ENCODE data around the gene MAB21L4. TPM values are rescaled to one million over a fixed set of nuclear protein-coding genes. Genes with fewer than 3 reads are reported as not detected.

Gene MAB21L4
- total RNA-seq (not detected), polyA plus RNA-seq (not detected), total RNA-seq (0 to 0.07 (median 0) reads per million in 6 experiments)

DNA sequence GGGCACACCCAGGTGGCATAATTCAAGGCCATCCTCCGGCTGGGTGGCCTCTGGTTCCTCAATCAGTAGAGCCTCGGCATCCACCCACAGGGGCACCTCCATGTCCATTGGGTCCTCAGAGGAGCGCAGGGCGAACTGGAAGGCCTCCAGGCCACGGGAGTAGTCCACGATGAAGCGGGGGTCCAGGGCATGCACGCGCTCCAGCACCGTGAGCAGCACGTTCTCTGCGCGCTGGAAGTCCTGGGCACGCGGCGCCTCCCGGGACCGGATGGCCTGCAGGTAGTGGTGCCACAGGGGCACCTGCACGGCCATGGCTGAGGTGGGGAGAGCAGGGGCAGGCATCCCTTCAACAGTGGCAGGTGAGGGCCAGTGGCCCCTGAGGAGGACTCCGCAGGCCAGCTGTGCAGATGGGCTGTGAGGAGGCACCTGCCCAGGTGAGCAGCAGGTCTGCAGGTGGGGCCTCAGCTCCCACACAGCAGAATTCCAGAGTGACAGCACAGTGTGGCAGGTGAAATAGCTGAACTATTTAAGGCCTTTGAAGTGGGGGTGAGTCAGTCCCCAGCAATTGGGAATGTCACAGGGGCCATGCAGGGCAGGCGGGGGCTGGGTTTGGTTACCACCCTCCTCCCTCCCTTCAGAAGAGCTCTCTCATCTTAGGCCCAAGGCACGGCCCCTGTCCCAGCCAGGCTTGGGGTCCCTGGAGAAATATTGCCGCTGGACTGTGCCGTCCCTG, at the start of gene MAB21L4:
TSS of gene MAB21L4 (minus strand) at position 501 of the 733 bp plus-strand sequence. CDS start at position 342, 159 bp downstream.
- no peaks in the 10 kb centered on the region for H3K9me3 Mint-ChIP-seq
- H3K27ac Mint-ChIP-seq = no peak within 1 kb of the TSS
- H3K27me3 Mint-ChIP-seq = peaks cover 0 to 9% (median 0%) of the 10 kb centered on the region in 5 donors
- no peak within 1 kb of the TSS for H3K4me3 Mint-ChIP-seq
- DNase-seq (no peak), ATAC-seq (no peak)
- H3K36me3 Mint-ChIP-seq = no peaks in the 10 kb centered on the region
- POLR2A ChIA-PET = interaction anchor here (0.6 kb wide), 1 partner anchor 238 kb away, joined by 4 read pairs; no protein-coding TSS in a partner anchor
- peaks cover 0 to 4% (median 1%) of the 10 kb centered on the region in 4 donors for H3K4me1 Mint-ChIP-seq

DNA sequence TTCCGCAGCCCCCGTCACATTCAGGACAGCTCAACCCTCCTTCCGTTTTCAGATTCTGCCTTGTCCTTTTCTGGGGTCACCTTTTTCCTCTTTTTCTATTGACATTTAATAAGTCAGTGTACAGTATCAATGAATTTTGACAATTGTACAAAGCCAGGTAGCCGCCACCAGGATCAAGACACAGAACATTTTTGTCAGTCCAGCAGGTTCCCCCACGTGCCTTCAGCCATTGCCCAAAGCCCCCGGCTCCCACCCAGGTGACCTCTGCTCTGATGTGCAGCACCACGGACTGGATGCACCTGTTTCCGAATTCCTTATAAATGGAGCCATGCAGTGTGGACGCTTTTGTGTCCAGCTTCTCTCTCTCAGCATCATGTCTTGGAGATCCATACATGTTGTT, 40.1 kb upstream of the MAB21L4 start:
- H3K4me3 Mint-ChIP-seq = no peak overlapping the region
- H3K36me3 Mint-ChIP-seq = peaks cover 0 to 33% (median 5%) of the 10 kb centered on the region in 3 donors
- ATAC-seq (no peak), DNase-seq (peak in 1 of 10 donors; percentile 35)
- H3K27ac Mint-ChIP-seq = no peak overlapping the region
- POLR2A ChIA-PET = no interaction called here
- peaks cover under 1 to 10% (median 2%) of the 10 kb centered on the region in 5 donors for H3K27me3 Mint-ChIP-seq
- no peaks in the 10 kb centered on the region for H3K4me1 Mint-ChIP-seq
- H3K9me3 Mint-ChIP-seq = peaks cover 0 to 44% (median 15%) of the 10 kb centered on the region in 9 donors

DNA sequence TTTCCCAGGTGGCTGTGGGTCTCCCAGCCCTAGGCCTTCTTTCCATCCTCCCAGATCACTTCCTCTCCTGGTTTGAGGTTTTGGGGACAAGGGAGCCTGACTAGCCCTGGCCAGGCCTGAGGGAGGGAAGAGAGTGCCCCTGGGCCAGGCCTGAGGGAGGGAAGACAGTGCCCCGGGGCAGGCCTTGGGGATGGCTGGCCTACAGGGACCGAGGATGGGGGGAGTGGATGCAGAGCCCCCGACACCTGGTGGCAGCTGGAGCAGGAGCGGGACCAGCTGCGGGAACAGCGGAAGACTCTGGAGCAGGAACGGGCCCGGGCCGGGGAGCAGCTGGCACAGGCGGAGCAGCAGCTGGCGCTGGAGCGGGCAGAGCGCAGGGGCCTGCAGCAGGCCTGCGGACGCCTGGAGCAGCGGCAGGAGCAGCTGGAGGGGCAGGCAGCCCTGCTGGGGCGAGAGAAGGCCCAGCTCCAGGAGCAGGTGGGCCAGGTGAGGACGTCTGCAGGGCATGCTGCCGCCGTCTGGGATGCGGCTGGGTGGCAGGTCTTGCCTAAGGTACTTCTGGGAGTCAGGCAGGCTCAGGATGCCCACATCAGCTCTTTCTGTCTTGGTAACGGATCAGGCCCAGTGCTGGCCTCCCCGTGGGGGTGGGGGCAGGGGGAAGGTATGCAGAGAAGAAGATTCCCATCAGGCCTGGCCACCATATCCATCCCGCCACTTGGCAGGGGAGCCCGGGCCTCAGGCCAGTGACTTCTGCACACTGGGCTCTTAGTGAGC, 39.3 kb upstream of the MAB21L4 start:
- Mint-ChIP-seq H3K27ac (no peak overlapping the region), H3K27me3 (peaks cover 0 to 3% (median 1%) of the 10 kb centered on the region in 5 donors), H3K36me3 (peaks cover 0 to 33% (median 5%) of the 10 kb centered on the region in 3 donors), H3K9me3 (peaks cover 0 to 36% (median 15%) of the 10 kb centered on the region in 9 donors), H3K4me3 (no peak overlapping the region), H3K4me1 (no peaks in the 10 kb centered on the region)
- no peak for ATAC-seq
- DNase-seq = peak in 2 of 10 donors; percentile 14 to 59
- POLR2A ChIA-PET = no interaction called here

DNA sequence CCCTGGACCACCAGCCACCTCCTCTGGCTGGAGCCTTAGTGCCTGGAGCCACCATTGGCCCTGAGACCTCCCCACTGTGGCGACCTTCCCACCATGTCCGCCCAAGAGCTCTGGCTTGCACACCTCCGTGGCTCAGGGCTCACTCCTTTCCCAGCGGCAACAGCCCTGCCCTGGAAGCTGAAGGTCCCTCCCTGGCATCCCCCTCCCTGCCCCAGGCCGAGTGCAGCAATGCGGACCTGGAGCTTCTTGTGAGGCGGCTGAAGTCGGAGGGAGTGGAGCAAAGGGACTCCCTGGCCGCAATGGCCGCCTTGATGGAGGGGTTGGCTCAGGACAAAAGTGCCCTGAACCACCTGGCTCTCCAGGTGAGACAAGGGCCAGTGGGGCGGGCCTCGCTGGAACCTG, 38.7 kb upstream of the MAB21L4 start:
- Mint-ChIP-seq H3K9me3 (peaks cover 0 to 36% (median 15%) of the 10 kb centered on the region in 9 donors), H3K4me1 (no peaks in the 10 kb centered on the region), H3K36me3 (peaks cover 0 to 33% (median 5%) of the 10 kb centered on the region in 3 donors), H3K27ac (no peak overlapping the region), H3K27me3 (peaks cover 0 to 2% (median 0%) of the 10 kb centered on the region in 5 donors), H3K4me3 (no peak overlapping the region)
- ATAC-seq (no peak), DNase-seq (peak in 2 of 10 donors; percentile 16 to 58)
- POLR2A ChIA-PET = no interaction called here

DNA sequence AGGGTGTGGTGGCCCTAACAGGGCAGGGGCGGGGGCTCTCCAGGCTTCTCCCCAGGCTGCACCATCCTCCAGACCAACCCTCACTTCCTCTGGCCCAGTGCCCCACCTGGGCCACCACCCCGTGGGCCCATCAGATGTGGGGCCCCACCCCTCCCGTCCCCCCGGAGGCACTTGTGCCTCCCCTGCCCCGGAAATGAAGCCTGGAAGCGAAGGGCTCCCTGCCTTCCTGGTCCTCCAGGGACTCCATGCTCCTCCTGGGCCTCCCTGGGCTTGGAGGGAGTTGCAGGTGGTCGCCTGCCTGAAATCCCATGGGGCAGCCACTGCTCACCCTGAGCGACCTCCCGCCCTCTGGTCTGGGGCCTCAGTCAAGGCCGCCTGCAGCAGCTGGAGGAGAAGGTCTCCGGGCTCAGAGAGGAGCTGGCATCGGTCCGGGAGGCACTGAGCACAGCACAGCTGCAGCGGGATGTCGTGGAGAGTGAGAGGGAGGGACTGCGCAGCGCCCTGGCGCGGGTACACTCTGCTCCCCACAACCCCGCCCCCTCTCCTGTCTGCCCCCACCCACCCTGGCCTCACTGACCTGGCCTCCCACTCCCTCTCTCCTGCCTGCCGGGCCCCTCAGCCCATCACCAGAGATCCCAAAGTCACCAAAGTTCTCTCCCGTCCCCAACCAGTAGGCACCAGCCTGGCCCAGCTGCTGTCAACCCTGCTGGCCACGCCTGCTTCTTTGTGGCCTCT, 38.2 kb upstream of the MAB21L4 start:
- Mint-ChIP-seq H3K4me1 (no peaks in the 10 kb centered on the region), H3K36me3 (peaks cover 0 to 33% (median 5%) of the 10 kb centered on the region in 3 donors), H3K27ac (no peak overlapping the region), H3K4me3 (no peak overlapping the region), H3K9me3 (peaks cover 0 to 35% (median 15%) of the 10 kb centered on the region in 9 donors), H3K27me3 (peaks cover 0 to 1% (median under 1%) of the 10 kb centered on the region in 5 donors)
- POLR2A ChIA-PET = no interaction called here
- peak in 1 of 10 donors; percentile 49 for DNase-seq
- no peak for ATAC-seq

DNA sequence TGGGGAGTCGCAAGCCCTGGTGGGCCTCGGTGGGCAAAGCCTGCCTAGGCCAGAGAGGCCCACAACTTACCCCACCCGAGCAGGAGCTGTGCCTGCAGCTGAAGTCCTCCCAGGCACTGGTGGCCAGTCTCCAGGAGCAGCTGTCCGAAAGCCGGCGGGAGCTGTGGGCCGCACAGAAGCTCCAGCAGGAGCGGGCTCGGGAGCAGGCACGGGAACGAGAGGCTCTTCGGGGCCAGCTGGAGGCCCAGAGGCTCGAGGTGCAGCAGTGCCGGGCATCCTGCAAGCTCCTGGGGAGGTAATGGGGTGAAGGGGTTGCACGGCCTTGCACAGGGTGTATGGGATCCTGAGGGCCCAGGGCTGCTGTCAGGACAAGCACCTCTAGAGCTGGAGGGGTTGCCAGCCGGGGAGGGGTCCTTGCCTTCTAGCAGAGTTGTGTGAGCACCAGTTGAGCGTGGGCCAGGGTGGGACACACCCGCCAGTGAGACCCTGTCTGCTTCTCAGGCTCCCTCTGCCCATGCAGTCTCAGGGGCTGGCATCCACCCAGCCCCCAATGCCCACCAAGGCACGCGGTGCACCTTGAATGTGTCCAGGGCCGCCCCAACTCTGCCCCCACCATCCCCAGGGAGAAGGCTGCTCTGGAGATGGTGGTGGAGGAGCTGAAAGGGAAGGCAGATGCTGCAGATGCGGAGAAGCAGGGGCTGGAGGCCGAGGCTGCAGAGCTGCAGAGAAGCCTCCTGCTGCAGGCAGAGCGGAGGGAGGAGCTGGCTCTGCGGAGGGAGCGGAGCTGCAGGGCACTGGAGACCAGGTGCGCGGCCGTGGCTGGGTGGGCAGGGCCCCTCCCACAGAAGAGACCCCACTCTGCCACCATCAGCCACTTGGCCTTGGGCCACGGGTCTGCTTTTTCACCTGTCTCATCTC, 37.4 kb upstream of the MAB21L4 start:
- POLR2A ChIA-PET = no interaction called here
- peak in 2 of 10 donors; percentile 15 to 53 for DNase-seq
- no peak overlapping the region for H3K4me3 Mint-ChIP-seq

DNA sequence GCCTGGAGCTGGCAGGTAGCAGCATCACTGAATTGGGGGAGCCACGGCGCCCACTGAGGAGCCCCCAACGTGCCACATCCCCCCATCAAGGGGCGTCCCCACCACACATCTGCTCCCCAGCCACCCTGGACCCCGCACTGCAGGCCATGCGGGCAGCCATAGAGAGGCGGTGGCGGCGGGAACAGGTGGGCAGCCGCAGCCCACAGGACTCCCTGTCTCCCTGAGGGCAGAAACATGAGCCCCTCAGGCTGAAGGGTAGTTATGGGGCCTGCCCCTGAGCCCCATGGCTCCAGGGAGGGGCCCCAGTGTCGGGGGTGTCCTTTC, 36.7 kb upstream of the MAB21L4 start:
- H3K4me3 Mint-ChIP-seq = no peak overlapping the region
- POLR2A ChIA-PET = no interaction called here
- H3K27me3 Mint-ChIP-seq = peaks cover 0 to 11% (median 2%) of the 10 kb centered on the region in 5 donors
- peaks cover 0 to 20% (median 5%) of the 10 kb centered on the region in 3 donors for H3K36me3 Mint-ChIP-seq
- ATAC-seq = no peak
- H3K4me1 Mint-ChIP-seq = no peaks in the 10 kb centered on the region
- peaks cover 0 to 21% (median 10%) of the 10 kb centered on the region in 9 donors for H3K9me3 Mint-ChIP-seq
- no peak overlapping the region for H3K27ac Mint-ChIP-seq
- peak in 1 of 10 donors; percentile 40 for DNase-seq

More for the DNA sequence above, 37.4 kb upstream of the MAB21L4 start:
- H3K4me1 Mint-ChIP-seq = no peaks in the 10 kb centered on the region
- ATAC-seq = no peak
- H3K36me3 Mint-ChIP-seq = peaks cover 0 to 26% (median 5%) of the 10 kb centered on the region in 3 donors
- peaks cover 0 to 9% (median 2%) of the 10 kb centered on the region in 5 donors for H3K27me3 Mint-ChIP-seq
- no peak overlapping the region for H3K27ac Mint-ChIP-seq
- peaks cover 0 to 27% (median 11%) of the 10 kb centered on the region in 9 donors for H3K9me3 Mint-ChIP-seq

DNA sequence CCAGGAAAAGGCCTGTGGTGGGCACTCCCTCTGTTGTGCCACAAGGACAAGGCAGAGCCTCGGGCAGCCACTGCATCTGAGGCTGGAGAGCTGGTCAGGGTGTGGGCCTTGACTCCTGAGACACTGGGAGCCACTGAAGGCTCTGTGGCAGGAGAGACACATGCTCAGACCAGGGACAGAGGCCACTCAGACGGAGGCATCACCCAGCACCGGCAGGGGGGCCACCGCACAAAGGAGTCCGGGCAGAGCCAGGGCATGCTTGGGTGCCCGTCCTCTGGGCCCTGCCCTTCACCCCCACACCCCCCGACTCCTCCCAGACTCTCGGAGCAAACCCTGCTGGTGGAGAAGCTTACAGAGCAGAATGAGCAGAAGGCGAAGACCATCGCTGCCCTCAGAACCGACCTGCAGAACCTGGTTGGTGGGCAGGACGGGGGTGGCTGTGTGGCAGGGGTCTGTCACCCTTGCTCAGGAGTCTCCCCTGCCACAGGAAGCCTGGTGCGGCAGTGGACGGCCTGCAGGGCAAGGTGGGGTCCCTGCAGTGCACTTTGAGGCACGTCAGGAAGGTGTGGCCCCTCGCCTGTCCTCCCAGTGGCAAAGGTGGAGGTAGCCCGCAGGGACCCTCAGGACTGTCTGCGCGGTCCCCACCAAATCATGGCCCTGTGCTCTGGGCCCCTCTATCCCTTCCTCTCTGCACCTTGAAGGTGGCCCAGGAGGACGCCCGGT, 36.2 kb upstream of the MAB21L4 start:
- H3K9me3 Mint-ChIP-seq = peaks cover 0 to 15% (median 10%) of the 10 kb centered on the region in 9 donors
- H3K4me1 Mint-ChIP-seq = no peaks in the 10 kb centered on the region
- H3K27me3 Mint-ChIP-seq = peaks cover 0 to 11% (median 2%) of the 10 kb centered on the region in 5 donors
- no peak overlapping the region for H3K4me3 Mint-ChIP-seq
- H3K27ac Mint-ChIP-seq = no peak overlapping the region
- POLR2A ChIA-PET = no interaction called here
- DNase-seq = peak in 2 of 10 donors; percentile 15 to 54
- peaks cover 0 to 15% (median 5%) of the 10 kb centered on the region in 3 donors for H3K36me3 Mint-ChIP-seq
- no peak for ATAC-seq

DNA sequence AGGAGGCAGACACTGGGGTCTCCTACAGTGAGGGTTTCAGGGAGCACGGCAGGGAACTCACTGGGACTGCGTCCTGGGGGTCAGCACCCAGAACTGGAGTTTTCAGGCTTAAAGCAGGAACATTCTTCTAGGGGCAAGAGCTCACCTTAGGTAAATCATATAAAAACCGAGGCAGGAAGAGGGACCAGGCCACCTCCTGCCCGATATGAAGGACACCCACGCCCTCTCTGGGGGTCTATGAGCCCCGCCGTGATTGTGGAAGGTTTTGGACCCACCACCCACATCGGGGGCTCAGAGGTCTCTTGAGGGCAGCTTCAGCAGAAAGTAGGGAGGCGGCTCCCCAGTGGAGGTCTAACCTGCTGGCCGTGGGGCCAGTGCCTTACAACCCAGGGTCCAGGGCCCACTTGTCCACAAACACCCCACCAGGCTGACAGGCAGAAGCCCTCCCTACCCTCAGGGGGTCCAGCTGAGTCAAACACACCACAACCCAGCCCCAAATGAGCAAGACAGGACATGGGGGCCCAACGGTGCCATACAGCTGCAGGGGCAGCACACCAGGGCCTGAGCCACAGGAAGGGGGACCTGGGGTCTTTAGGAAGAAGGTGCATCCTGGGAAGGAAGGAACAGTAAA, 35.5 kb upstream of the MAB21L4 start:
- H3K27ac Mint-ChIP-seq = no peak overlapping the region

DNA sequence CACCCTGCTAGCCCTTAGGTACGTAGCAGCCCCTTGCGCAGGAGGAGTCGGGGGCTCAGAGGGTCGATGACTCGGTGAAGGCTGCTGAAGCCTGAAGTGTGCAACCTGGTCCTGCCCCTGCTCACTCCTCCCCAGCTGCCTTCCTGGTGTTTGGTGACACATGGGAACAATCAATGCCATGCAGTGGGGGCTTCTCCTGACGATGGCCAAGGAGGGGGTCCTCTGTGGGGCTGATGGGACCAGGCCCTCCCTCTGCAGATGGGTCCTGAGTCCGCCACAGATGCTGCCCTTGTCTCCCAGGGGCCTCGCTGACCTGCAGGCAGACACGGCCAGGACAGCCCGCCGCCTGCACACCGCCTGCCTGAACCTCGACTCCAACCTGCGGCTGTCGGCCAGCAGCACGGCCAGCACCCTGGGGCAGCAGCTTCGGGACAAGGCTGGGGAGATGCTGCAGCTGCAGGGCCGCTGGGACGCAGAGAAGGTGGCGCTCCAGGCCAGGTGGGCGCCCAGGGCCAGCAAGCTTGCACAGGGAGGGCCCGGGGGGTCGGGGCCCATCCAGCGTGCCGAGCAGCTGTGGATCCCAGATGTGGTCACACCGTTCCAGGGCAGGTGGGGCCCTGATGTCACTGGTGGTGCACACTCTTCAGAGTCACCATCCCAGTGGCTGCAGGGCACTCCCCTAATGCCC, 34.8 kb upstream of the MAB21L4 start:
- ATAC-seq (no peak), DNase-seq (peak in 2 of 10 donors; percentile 15 to 57)
- Mint-ChIP-seq H3K4me3 (no peak overlapping the region), H3K27me3 (peaks cover 0 to 11% (median 2%) of the 10 kb centered on the region in 5 donors), H3K4me1 (no peaks in the 10 kb centered on the region), H3K36me3 (peaks cover 0 to under 1% (median 0%) of the 10 kb centered on the region in 3 donors), H3K27ac (no peak overlapping the region), H3K9me3 (peaks cover 0 to 4% (median 0%) of the 10 kb centered on the region in 9 donors)
- POLR2A ChIA-PET = no interaction called here

More for the DNA sequence above, 35.5 kb upstream of the MAB21L4 start:
- H3K9me3 Mint-ChIP-seq = peaks cover 0 to 9% (median 6%) of the 10 kb centered on the region in 9 donors
- no peak for ATAC-seq
- peaks cover 0 to 7% (median 5%) of the 10 kb centered on the region in 3 donors for H3K36me3 Mint-ChIP-seq
- peaks cover 0 to 11% (median 2%) of the 10 kb centered on the region in 5 donors for H3K27me3 Mint-ChIP-seq
- peak in 2 of 10 donors; percentile 13 to 61 for DNase-seq
- no peak overlapping the region for H3K4me3 Mint-ChIP-seq
- no peaks in the 10 kb centered on the region for H3K4me1 Mint-ChIP-seq
- POLR2A ChIA-PET = no interaction called here

Measured in naive thymus-derived CD8-positive, alpha-beta T cell (primary cell).